Naive thymus-derived CD8-positive, alpha-beta T cell (primary cell): ENCODE measurements around the gene B3GNT9. TPM values are rescaled to one million over a fixed set of nuclear protein-coding genes. Genes with fewer than 3 reads are reported as not detected.

ENCODE experiments used
- ATAC-seq, 2 donors: fragments of 150-1000 bp; cut with Tn5 transposase in 1 of 2; sonication (Bioruptor Pico), chemical (Tn5 transposase) in 1 of 2; 1 replicate in 1 of 2; 2 replicates in 1 of 2; pipeline ENCODE4 v1.10.0; 2021; ENCODE audit warnings: mild to moderate bottlenecking in 2 of 2, moderate library complexity in 2 of 2
- POLR2A ChIA-PET: fragments of 350-600 bp; sonication (Branson Sonifier 250); formaldehyde crosslinking; loops from one replicate; lab custom pipeline; 2021; ENCODE audit warnings: antibody characterized with exemption; lab: Charles Lee
- DNase-seq, 10 donors: peaks; one replicate each; pipeline versions ENCODE4 v3.0.0 to v3.0.0-alpha.2; 2020 to 2022
- H3K27ac Mint-ChIP-seq, 10 donors: one replicate each; pipeline ENCODE4 v1.8.0; 2020 to 2022; ENCODE audit warnings: mild to moderate bottlenecking in 10 of 10, mixed read lengths in 10 of 10, moderate library complexity in 4 of 10, inconsistent platforms in 1 of 10
- H3K27me3 Mint-ChIP-seq, 5 donors: one replicate each; pipeline ENCODE4 v1.8.0; 2021 to 2022; ENCODE audit warnings: mixed read lengths in 5 of 5
- H3K36me3 Mint-ChIP-seq, 3 donors: one replicate each; pipeline ENCODE4 v1.8.0; 2020 to 2022; ENCODE audit warnings: mixed read lengths in 3 of 3, mild to moderate bottlenecking in 2 of 3, inconsistent platforms in 1 of 3
- H3K4me1 Mint-ChIP-seq, 4 donors: one replicate each; pipeline ENCODE4 v1.8.0; 2021 to 2022; ENCODE audit warnings: mixed read lengths in 4 of 4
- H3K4me3 Mint-ChIP-seq, 10 donors: one replicate each; pipeline ENCODE4 v1.8.0; 2020 to 2022; ENCODE audit warnings: mild to moderate bottlenecking in 10 of 10, mixed read lengths in 10 of 10, moderate library complexity in 6 of 10, inconsistent platforms in 1 of 10
- H3K9me3 Mint-ChIP-seq, 9 donors: one replicate each; pipeline ENCODE4 v1.8.0; 2020 to 2022; ENCODE audit warnings: mixed read lengths in 9 of 9, mild to moderate bottlenecking in 3 of 9, inconsistent platforms in 1 of 9, moderate library complexity in 1 of 9
- polyA plus RNA-seq, 3 donors: library from polyadenylated mRNA; unstranded; fragments of 300-500 nt; fragmentation: Illumina TruSeq; gene quantifications; one replicate each; pipeline ENCODE4 v1.2.3, GENCODE V29; 2021
- total RNA-seq, 8 experiments: library from RNA in 2 of 8; stranded (reverse) in 2 of 8; gene quantifications; one replicate each; pipeline ENCODE4 v1.2.3 and lab custom pipeline; 2021 to 2026

Gene B3GNT9
- total and polyA plus RNA-seq, 5 experiments from 2014 or later, result 0.19 to 1.8 (median 1.1) TPM

DNA sequence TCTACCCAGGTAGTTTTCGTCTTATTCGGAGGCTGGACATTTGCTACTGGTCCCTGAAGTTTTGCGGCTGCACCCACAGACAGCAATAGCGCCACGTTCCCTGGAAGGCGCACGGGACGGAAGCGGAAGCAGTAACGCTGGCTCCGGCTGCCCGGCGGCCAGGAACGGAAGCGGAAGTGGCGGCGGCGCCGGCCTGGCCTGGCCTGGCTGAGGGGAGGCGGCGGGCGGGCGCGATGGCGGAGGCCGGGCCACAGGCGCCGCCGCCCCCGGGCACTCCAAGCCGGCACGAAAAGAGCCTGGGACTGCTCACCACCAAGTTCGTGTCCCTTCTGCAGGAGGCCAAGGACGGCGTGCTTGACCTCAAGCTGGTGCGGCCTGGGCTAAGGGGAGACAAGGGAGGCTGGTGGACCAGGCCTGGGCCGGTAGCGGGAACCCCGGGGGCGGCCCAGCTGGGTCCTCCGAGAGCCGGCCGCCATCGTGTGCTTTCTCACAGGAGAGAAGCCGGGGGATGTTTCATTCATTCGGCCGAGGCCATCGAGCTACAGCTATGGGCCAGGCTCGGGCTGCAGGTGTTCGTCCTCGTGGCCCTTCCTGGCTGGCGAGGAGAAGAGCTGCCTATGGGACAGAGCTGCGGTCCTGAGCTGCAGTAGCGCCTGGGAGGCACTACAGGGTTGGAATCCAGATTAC is 41.3 kb upstream of the B3GNT9 start, which contains the start of gene E2F4:
E2F4 (plus strand) TSS at position 161 of the 687 bp plus-strand sequence; CDS start at position 234, 73 bp downstream.
- peaks cover 0 to 31% (median 8%) of the 10 kb centered on the region in 3 donors for H3K36me3 Mint-ChIP-seq
- DNase-seq (peak; percentile 72 to 87 (median 81)), ATAC-seq (peak; percentile 96 to 97)
- POLR2A ChIA-PET, result interaction anchor here (0.7 to 2.9 kb wide), 5 partner anchors 9 to 52 kb away, joined by 3 to 17 read pairs (median 3); partner anchors contain the start of gene TMEM208
- H3K4me3 Mint-ChIP-seq, result peak within 1 kb of the TSS; percentile 81 to 97 (median 90)
- no peaks in the 10 kb centered on the region for H3K9me3 Mint-ChIP-seq
- peak within 1 kb of the TSS; percentile 81 to 96 (median 92) for H3K27ac Mint-ChIP-seq
- H3K27me3 Mint-ChIP-seq, result peaks cover 0 to 1% (median 0%) of the 10 kb centered on the region in 5 donors
- H3K4me1 Mint-ChIP-seq, result peaks cover 20 to 56% (median 46%) of the 10 kb centered on the region in 4 donors

DNA sequence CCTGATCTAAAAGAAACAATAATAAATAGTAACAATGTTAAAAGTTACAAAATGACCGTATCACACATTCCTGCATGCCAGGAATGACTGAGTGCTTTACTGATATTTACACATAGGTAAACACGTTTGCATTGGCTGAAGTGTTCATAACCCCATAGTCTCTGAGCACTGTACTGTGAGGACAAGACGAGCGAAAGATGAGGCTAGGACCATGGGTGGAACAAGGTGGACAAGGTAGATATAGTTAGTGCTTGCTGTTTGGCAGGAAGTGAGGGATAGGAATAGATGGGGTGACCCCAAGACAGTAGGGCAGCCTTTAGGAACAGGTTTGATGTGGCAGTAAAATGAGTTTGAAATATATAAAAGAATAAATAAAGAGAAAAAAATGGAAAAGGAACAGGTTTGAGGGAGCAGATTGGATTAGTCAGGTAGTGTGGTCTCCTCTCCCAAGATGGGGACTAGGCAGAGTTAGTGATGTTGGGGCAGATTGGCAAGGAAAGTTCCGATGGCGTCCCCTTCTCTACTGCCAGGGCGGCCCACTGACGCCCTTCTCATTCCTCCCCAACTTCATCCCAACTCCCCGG is 40.7 kb upstream of the B3GNT9 start:
- H3K4me3 Mint-ChIP-seq, result peak overlapping the region; percentile 81 to 97 (median 90)
- ATAC-seq, result no peak
- H3K4me1 Mint-ChIP-seq, result peaks cover 17 to 50% (median 42%) of the 10 kb centered on the region in 4 donors
- H3K27me3 Mint-ChIP-seq, result peaks cover 0 to 1% (median 0%) of the 10 kb centered on the region in 5 donors
- peaks cover 0 to 24% (median 5%) of the 10 kb centered on the region in 3 donors for H3K36me3 Mint-ChIP-seq
- peak overlapping the region; percentile 49 to 96 (median 92) for H3K27ac Mint-ChIP-seq
- POLR2A ChIA-PET, result interaction anchor here (1.1 to 2.9 kb wide), 3 partner anchors 31 to 53 kb away, joined by 3 to 17 read pairs (median 6); partner anchors contain the start of genes FBXL8 and TMEM208
- no peak for DNase-seq
- no peaks in the 10 kb centered on the region for H3K9me3 Mint-ChIP-seq

DNA sequence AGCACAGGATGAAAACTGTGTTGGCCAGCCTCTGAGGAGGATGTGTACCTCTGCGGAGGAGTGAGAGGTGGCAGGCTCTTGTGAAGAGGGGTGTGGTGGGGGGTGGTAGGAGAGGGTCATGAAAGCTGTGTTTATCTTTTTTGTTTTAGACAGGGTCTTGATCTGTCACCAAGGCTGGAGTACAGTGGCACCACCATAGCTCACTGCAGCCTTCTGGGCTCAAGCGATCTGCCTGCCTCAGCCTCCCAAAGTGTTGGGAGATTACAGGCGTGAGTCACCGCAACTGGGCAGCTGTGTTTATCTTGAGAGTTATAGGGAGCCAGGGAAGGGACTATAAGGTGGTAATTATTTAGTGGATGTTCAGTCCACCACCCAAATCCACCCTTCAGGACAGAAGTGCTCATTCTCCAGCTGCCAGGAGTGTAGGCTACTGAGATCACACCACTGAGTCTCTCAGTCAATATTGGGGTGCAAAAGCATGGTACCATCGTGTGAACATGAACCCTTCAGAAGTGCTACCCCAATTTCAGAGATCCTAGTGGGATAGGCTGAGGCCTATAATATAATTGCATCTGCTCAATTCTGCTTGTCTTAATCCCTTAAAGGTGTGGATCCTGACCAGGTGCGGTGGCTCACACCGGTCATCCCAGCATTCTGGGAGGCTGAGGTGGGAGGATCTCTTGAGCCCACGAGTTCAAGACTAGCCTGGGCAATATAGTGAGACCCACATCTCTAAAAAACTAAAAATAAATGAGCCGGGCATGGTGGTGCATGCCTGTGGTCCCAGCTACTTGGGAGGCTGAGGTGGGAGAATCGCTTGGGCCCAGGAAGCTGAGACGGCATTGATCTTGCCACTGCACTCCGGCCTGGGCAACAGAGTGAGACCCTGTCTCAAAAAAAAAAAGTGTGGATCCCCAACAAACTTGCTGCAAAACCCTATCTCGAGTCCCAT is 39.9 kb upstream of the B3GNT9 start:
- Mint-ChIP-seq H3K27ac (peak overlapping the region in 4 of 10 donors; percentile 49 to 96 (median 68)), H3K4me3 (peak overlapping the region in 8 of 10 donors; percentile 22 to 93 (median 87)), H3K36me3 (peaks cover 0 to 17% (median 0%) of the 10 kb centered on the region in 3 donors), H3K9me3 (no peaks in the 10 kb centered on the region), H3K27me3 (peaks cover 0 to 1% (median 0%) of the 10 kb centered on the region in 5 donors), H3K4me1 (peaks cover 11 to 44% (median 38%) of the 10 kb centered on the region in 4 donors)
- DNase-seq (no peak), ATAC-seq (no peak)
- POLR2A ChIA-PET, result interaction anchor here (1.1 kb wide), 1 partner anchor 30 kb away, joined by 3 read pairs; the partner anchor contains the start of gene FBXL8

DNA sequence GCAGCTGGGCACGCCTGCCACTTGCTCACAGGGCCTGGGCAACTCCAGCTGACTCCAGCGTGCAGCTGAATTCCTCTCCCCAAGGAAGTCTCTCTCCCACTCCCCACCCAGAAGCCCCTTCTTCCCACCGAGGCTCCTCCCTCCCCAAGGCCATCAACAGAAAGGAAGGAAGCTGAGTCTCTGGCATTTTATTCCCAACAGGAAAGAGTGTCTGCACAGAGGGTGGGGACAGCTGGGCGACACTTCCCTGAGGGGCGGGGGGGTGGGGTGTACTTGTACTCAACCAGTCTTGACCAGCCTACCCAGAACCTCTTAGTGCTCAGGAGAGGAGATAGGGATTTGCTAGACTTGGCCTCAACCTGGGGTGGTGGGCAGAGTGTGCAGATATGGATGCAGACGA is 39.2 kb upstream of the B3GNT9 start, which contains the start of gene EXOC3L1:
EXOC3L1 (minus strand) TSS at position 96 of the 400 bp plus-strand sequence. CDS start 460 bp downstream, outside the sequence.
- H3K4me3 Mint-ChIP-seq, result peak within 1 kb of the TSS in 4 of 10 donors; percentile 22 to 84 (median 44)
- peaks cover 18 to 44% (median 42%) of the 10 kb centered on the region in 4 donors for H3K4me1 Mint-ChIP-seq
- H3K9me3 Mint-ChIP-seq, result no peaks in the 10 kb centered on the region

DNA sequence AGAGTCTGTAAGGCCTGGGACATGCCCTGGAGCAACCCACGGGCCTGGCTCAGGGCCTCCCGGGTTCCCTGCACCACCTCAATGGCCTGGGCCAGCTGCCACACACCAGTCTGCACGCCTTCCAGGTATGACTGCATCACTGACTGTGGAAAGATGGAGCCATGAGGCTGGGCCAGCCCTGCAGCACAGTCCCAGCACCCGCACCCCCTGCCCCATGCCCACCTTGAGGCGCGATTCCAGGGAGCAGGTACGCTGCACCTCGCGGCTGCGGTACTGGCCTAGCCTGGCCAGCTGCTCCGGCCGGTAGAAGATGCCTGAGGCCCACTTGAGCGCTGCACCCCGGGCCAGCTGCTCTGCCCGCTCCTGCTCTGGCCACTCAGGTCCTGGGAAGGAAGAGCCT is 38.0 kb upstream of the B3GNT9 start:
- no peak for ATAC-seq
- POLR2A ChIA-PET, result no interaction called here

More for the DNA sequence above, 39.2 kb upstream of the B3GNT9 start, which contains the start of gene EXOC3L1:
- POLR2A ChIA-PET, result no interaction called here
- DNase-seq (no peak), ATAC-seq (no peak)
- Mint-ChIP-seq H3K27me3 (peaks cover 0 to 7% (median 0%) of the 10 kb centered on the region in 5 donors), H3K36me3 (peaks cover 0 to 10% (median 0%) of the 10 kb centered on the region in 3 donors), H3K27ac (peak within 1 kb of the TSS in 1 of 10 donors; percentile 56)

DNA sequence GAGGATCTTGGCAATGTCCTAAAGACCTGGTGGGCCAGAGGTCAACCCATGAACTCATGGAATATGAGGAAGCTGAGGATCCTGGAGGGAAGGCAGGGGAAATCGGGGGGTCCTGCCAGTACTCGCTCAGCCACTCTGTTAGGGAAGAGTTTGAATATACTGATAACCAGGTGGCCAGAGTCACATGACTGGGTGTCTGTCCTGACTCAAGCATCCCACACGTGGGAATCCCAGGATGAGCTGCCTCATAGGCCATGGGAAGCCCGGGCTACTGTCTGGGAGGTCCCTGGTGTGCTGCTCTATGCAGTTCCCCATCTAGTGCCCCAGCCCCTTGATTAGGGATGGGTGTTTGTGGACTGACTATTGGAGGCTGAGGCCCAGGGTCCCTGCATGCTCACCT is 37.5 kb upstream of the B3GNT9 start:
- DNase-seq (no peak), ATAC-seq (no peak)
- POLR2A ChIA-PET, result no interaction called here
- no peaks in the 10 kb centered on the region for H3K36me3 Mint-ChIP-seq
- H3K4me3 Mint-ChIP-seq, result peak overlapping the region in 1 of 10 donors; percentile 36
- H3K27me3 Mint-ChIP-seq, result peaks cover 0 to 7% (median 0%) of the 10 kb centered on the region in 5 donors
- no peaks in the 10 kb centered on the region for H3K9me3 Mint-ChIP-seq
- no peak overlapping the region for H3K27ac Mint-ChIP-seq
- H3K4me1 Mint-ChIP-seq, result peaks cover 14 to 32% (median 31%) of the 10 kb centered on the region in 4 donors

More for the DNA sequence above, 38.0 kb upstream of the B3GNT9 start:
- DNase-seq, result no peak
- H3K4me1 Mint-ChIP-seq, result peaks cover 16 to 37% (median 35%) of the 10 kb centered on the region in 4 donors
- H3K36me3 Mint-ChIP-seq, result peaks cover 0 to 2% (median 0%) of the 10 kb centered on the region in 3 donors
- no peak overlapping the region for H3K27ac Mint-ChIP-seq
- H3K4me3 Mint-ChIP-seq, result no peak overlapping the region
- H3K9me3 Mint-ChIP-seq, result no peaks in the 10 kb centered on the region
- H3K27me3 Mint-ChIP-seq, result peaks cover 0 to 7% (median 0%) of the 10 kb centered on the region in 5 donors

DNA sequence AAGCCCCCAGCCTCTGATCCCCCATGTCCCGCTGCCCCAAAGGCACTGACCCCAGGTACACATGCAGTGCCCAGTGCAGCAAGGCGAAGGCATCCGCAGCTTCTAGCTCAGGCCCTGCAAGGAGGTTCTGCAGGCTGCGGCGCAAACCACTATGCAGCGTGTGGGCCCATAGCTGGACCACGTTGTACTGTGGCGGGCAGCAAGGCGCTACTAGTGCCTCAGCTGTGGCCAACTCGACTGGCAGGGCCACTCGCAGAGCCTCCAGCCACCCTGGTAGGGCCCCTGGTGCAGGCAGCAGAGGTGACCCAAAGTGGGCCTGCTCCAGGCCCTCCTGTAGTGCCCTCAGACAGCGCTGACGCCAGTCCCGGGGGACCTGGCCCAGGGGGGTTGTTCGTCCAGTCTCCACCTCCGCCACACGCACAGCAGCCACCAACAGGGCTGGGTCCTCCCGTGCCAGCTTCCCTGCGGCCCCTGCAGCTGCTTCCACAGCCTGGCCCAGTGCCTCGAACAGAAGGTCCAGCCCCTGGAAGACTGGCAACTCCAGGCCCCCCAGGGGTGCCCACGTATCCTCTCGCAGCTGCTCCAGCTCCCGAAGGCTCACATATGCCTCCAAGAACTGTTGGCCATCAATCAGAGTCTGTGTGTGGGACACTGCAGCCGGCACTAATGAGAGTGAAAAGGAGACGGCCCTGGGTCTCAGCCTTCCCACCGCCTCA is 36.5 kb upstream of the B3GNT9 start:
- ATAC-seq (no peak), DNase-seq (no peak)
- H3K4me3 Mint-ChIP-seq, result no peak overlapping the region
- H3K36me3 Mint-ChIP-seq, result no peaks in the 10 kb centered on the region
- peaks cover 10 to 22% (median 21%) of the 10 kb centered on the region in 4 donors for H3K4me1 Mint-ChIP-seq
- peaks cover 0 to 7% (median 0%) of the 10 kb centered on the region in 5 donors for H3K27me3 Mint-ChIP-seq
- H3K27ac Mint-ChIP-seq, result no peak overlapping the region
- POLR2A ChIA-PET, result no interaction called here
- H3K9me3 Mint-ChIP-seq, result no peaks in the 10 kb centered on the region

DNA sequence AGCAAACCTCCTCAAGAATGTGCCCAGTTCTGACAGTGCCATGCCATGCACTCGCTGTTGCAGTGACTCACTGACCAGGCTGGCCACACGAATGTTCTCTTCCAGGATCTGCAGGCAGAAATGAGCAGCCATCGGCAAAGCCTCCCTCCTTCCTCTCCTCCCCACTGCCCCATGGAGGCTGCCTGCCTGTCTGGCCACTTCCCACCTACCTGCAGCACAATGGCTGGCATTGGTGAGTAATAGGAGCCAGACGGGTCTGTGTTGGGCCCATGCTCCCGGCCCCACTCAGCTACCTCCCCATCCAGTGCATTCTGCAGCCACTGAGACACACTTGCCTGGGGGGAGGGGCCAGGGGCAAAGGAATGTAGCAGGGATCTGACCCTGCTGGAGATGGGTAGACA is 35.8 kb upstream of the B3GNT9 start:
- Mint-ChIP-seq H3K36me3 (no peaks in the 10 kb centered on the region), H3K4me3 (peak overlapping the region in 3 of 10 donors; percentile 7 to 33 (median 28)), H3K4me1 (peaks cover 10 to 18% (median 15%) of the 10 kb centered on the region in 4 donors), H3K9me3 (no peaks in the 10 kb centered on the region), H3K27me3 (peaks cover 0 to 7% (median 0%) of the 10 kb centered on the region in 5 donors), H3K27ac (no peak overlapping the region)
- no peak for DNase-seq
- ATAC-seq, result no peak
- POLR2A ChIA-PET, result no interaction called here

DNA sequence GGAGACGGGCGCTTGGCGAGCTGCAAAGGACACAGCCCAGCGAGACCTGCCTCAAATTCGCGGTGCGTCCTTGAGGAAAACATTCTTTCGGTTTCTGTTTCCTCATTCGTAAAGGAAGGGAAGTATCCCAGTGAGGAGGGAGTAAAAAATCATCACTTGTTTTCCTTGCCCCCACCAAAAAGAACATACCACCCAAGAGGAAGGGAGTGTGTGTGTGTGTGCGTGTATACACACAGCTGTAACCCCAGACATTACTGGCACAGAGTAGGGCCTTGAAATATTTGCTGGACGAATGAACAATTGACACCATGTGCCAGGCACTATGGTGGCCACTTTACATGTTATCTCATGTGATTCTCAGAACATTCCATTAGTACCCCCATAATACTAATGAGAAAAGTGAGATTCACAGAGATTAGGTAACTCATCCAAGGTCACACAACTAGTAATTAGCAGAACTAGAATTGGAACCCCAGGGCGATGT is 34.9 kb upstream of the B3GNT9 start:
- no peak for ATAC-seq
- no peak for DNase-seq
- peak overlapping the region in 8 of 10 donors; percentile 74 to 94 (median 89) for H3K4me3 Mint-ChIP-seq
- peaks cover 0 to 7% (median 0%) of the 10 kb centered on the region in 5 donors for H3K27me3 Mint-ChIP-seq
- peaks cover 8 to 14% (median 11%) of the 10 kb centered on the region in 4 donors for H3K4me1 Mint-ChIP-seq
- H3K36me3 Mint-ChIP-seq, result no peaks in the 10 kb centered on the region
- H3K27ac Mint-ChIP-seq, result peak overlapping the region in 4 of 10 donors; percentile 65 to 88 (median 80)
- POLR2A ChIA-PET, result interaction anchor here (0.5 to 2.5 kb wide), 7 partner anchors 11 to 371 kb away, joined by 4 to 15 read pairs (median 4); partner anchors contain the start of genes FBXL8, TMEM208 and TRADD
- H3K9me3 Mint-ChIP-seq, result no peaks in the 10 kb centered on the region

DNA sequence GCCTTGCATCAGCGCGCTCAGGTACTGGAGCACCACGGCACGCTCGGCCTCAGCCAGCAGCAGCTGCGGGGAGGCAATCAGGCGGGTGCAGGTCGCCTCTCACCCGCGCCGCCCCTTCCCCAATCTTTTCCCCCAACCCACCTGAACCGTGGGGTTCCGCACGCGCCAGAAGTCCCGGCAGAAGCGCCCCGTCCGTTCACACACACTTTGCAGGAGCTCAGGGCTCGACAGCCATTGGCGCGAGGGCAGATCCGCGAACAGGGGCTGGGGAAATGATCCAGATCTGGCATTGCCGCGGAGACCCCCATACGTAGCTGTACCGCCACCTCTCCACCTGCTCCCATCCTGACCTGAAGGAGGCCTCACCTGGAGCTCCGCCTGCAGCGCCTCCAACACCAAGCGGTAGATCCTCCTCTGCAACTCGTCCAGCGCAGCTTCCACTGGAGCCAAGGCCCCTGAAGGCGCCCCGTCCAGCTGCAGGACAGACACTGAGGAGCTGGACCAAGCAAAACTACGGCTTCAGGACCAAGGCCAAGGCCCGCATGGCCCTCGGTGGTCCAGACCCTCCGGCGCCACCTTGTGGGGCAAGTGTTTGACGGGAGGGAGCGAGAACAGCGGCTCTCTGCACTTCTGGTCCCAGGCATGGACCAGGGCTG is 34.3 kb upstream of the B3GNT9 start:
- Mint-ChIP-seq H3K27me3 (peaks cover 0 to 7% (median 0%) of the 10 kb centered on the region in 5 donors), H3K4me1 (peaks cover 8 to 14% (median 11%) of the 10 kb centered on the region in 4 donors), H3K4me3 (peak overlapping the region in 8 of 10 donors; percentile 74 to 94 (median 89)), H3K27ac (peak overlapping the region; percentile 43 to 88 (median 78)), H3K9me3 (no peaks in the 10 kb centered on the region), H3K36me3 (no peaks in the 10 kb centered on the region)
- DNase-seq, result peak; percentile 67 to 89 (median 80)
- peak; percentile 22 to 33 for ATAC-seq
- POLR2A ChIA-PET, result interaction anchor here (0.7 to 2.5 kb wide), 8 partner anchors 11 to 157 kb away, joined by 3 to 15 read pairs (median 4); partner anchors contain the start of genes FBXL8, FHOD1, TMEM208 and TRADD
